OCI-LY3 (cell line): ENCODE results near the gene RNF208.

Experiments
- H2AFZ ChIP-seq: fragments of 200-600, 300-600 bp; shearing (Covaris generic); 2 replicates; pipeline ENCODE4 v1.6.0; 2014; ENCODE audit warnings: antibody characterized with exemption, low read depth, low read length
- H3K27ac ChIP-seq: fragments of 200-600, 300-600 bp; sonication (generic); 2 replicates; pipeline ENCODE4 v1.5.1; 2014; ENCODE audit warnings: mild to moderate bottlenecking, low read length, moderate library complexity, mixed read lengths
- H3K27me3 ChIP-seq: fragments of 200-600, 300-600 bp; sonication (generic); 2 replicates; pipeline ENCODE4 v1.6.1; 2014; ENCODE audit warnings: low read depth, low read length, mixed read lengths
- H3K36me3 ChIP-seq: fragments of 200-600, 300-600 bp; sonication (generic); replicated peaks from 2 replicates; pipeline ENCODE3; 2014; ENCODE audit warnings: low read depth, low read length, mixed read lengths
- H3K4me1 ChIP-seq: fragments of 300-600, 200-600 bp; sonication (generic); 2 replicates; pipeline ENCODE4 v1.6.1; 2014; ENCODE audit warnings: low read length, mixed read lengths
- H3K4me2 ChIP-seq: fragments of 200-600, 300-600 bp; sonication (generic); 2 replicates; pipeline ENCODE4 v1.6.1; 2014; ENCODE audit warnings: low read length, mixed read lengths
- H3K4me3 ChIP-seq: fragments of 300-600, 200-600 bp; sonication (generic); 2 replicates; pipeline ENCODE4 v1.5.1; 2014; ENCODE audit warnings: antibody characterized with exemption, mild to moderate bottlenecking, low read length, moderate library complexity
- H3K79me2 ChIP-seq: fragments of 300-600, 200-600 bp; shearing (Covaris generic); 2 replicates; pipeline ENCODE4 v1.6.1; 2014; ENCODE audit warnings: mild to moderate bottlenecking, low read length, mixed read lengths
- H3K9ac ChIP-seq: fragments of 300-600, 200-600 bp; shearing (Covaris generic); 2 replicates; pipeline ENCODE4 v1.6.0; 2014; ENCODE audit warnings: mild to moderate bottlenecking, low read length, moderate library complexity
- H3K9me3 ChIP-seq: fragments of 200-600, 300-600 bp; shearing (Covaris generic); 2 replicates; pipeline ENCODE4 v1.6.1; 2014; ENCODE audit warnings: low read length, mixed read lengths; ENCODE audit not compliant: insufficient read depth
- H4K20me1 ChIP-seq: fragments of 200-600, 300-600 bp; sonication (generic); 2 replicates; pipeline ENCODE4 v1.6.1; 2016; ENCODE audit warnings: low read length, mixed read lengths; ENCODE audit not compliant: insufficient read depth
- CTCF ChIP-seq: fragments of 200-600, 300-600 bp; sonication (generic); IDR thresholded peaks from 2 replicates; pipeline ENCODE4 v1.5.1; 2014; ENCODE audit warnings: antibody characterized with exemption, low read length, low read depth
- EZH2phosphoT487 ChIP-seq: fragments of 200-600 bp; shearing (Covaris generic); IDR thresholded peaks from 2 replicates; pipeline ENCODE4 v1.6.1; 2018; ENCODE audit warnings: antibody characterized with exemption, mixed run types, low read depth

RNF208 gene

GRCh38 chr9:137232101-137232500 is 10.1 kb upstream of the RNF208 start:
- H3K9me3 ChIP-seq = no peaks in the 10 kb centered on the region
- TF ChIP-seq CTCF (no peak), EZH2phosphoT487 (no peak)
- H2AFZ ChIP-seq = no peak overlapping the region
- H3K4me3 ChIP-seq = no peak overlapping the region
- H3K4me1 ChIP-seq = peaks cover 34% of the 10 kb centered on the region
- H3K9ac ChIP-seq = no peak overlapping the region
- H3K27ac ChIP-seq = no peak overlapping the region
- no peak overlapping the region for H3K4me2 ChIP-seq
- H3K79me2 ChIP-seq = 0 out of 2 replicates have a peak, but pooled peaks cover under 1% of the 10 kb centered on the region
- H4K20me1 ChIP-seq = no peaks in the 10 kb centered on the region
- 0 out of 2 replicates have a peak, but pooled peaks cover 2% of the 10 kb centered on the region for H3K27me3 ChIP-seq
- no peaks in the 10 kb centered on the region for H3K36me3 ChIP-seq

- no peak overlapping the region for H3K9ac ChIP-seq
- no peaks in the 10 kb centered on the region for H3K9me3 ChIP-seq
- H4K20me1 ChIP-seq = no peaks in the 10 kb centered on the region
- no peak overlapping the region for H3K27ac ChIP-seq
- no peak overlapping the region for H3K4me3 ChIP-seq
- 0 out of 2 replicates have a peak, but pooled peaks cover 2% of the 10 kb centered on the region for H3K27me3 ChIP-seq
- peaks cover 29% of the 10 kb centered on the region for H3K4me1 ChIP-seq
- H2AFZ ChIP-seq = no peak overlapping the region
- H3K79me2 ChIP-seq = no peaks in the 10 kb centered on the region
- no peak for TF ChIP-seq EZH2phosphoT487
- TF ChIP-seq CTCF = no peak
- no peak overlapping the region for H3K4me2 ChIP-seq
- no peaks in the 10 kb centered on the region for H3K36me3 ChIP-seq
Measured at GRCh38 chr9:137231372-137232039, 9.5 kb upstream of the RNF208 start.

GRCh38 chr9:137230705-137231371 is 8.8 kb upstream of the RNF208 start, which contains the start of gene SLC34A3:
SLC34A3 (plus strand) TSS chr9:137230901; CDS start chr9:137231703, 802 bp downstream.
- no peak within 1 kb of the TSS for H2AFZ ChIP-seq
- 0 out of 2 replicates have a peak, but pooled peaks cover 2% of the 10 kb centered on the region for H3K27me3 ChIP-seq
- H3K79me2 ChIP-seq = no peaks in the 10 kb centered on the region
- no peak for TF ChIP-seq CTCF
- TF ChIP-seq EZH2phosphoT487 = no peak
- H3K4me2 ChIP-seq = no peak within 1 kb of the TSS
- no peak within 1 kb of the TSS for H3K9ac ChIP-seq
- no peak within 1 kb of the TSS for H3K27ac ChIP-seq
- no peaks in the 10 kb centered on the region for H4K20me1 ChIP-seq
- H3K9me3 ChIP-seq = no peaks in the 10 kb centered on the region
- H3K36me3 ChIP-seq = no peaks in the 10 kb centered on the region
- H3K4me3 ChIP-seq = no peak within 1 kb of the TSS
- H3K4me1 ChIP-seq = peaks cover 24% of the 10 kb centered on the region

- Histone ChIP-seq H3K27me3 (0 out of 2 replicates have a peak, but pooled peaks cover 2% of the 10 kb centered on the region), H3K27ac (no peak overlapping the region), H3K36me3 (no peaks in the 10 kb centered on the region), H3K4me3 (no peak overlapping the region), H2AFZ (no peak overlapping the region), H3K4me2 (no peak overlapping the region), H3K9me3 (no peaks in the 10 kb centered on the region), H3K4me1 (peaks cover 16% of the 10 kb centered on the region), H4K20me1 (no peaks in the 10 kb centered on the region), H3K79me2 (no peaks in the 10 kb centered on the region), H3K9ac (no peak overlapping the region)
- TF ChIP-seq EZH2phosphoT487 = no peak
Measured at GRCh38 chr9:137229903-137230704, 8.1 kb upstream of the RNF208 start.
